H1 (cell line): ENCODE results near the gene ENO4. TPM values are rescaled to one million over a fixed set of nuclear protein-coding genes. Genes with fewer than 3 reads are reported as not detected.

Experiments
- CTCF ChIA-PET: fragments of 300-600 bp; sonication (Branson Sonifier 250); formaldehyde crosslinking; loops from one replicate; lab custom pipeline; 2021; ENCODE audit not compliant: partially characterized antibody; lab: Charles Lee
- POLR2A ChIA-PET: fragments of 300-600 bp; sonication (Branson Sonifier 250); formaldehyde crosslinking; loops from one replicate; lab custom pipeline; 2021; ENCODE audit warnings: inconsistent platforms; ENCODE audit not compliant: partially characterized antibody; lab: Charles Lee
- DNase-seq, 2 experiments: peaks; one replicate each; pipeline versions ENCODE4 v3.0.0 to v3.0.0-alpha.2; 2010 to 2022; ENCODE audit warnings: low spot score in 2 of 2, low read depth in 1 of 2, mixed read lengths in 1 of 2
- FAIRE-seq: peaks from 2 replicates; lab custom pipeline; 2011; peaks lifted over from hg19 to GRCh38; lab: Jason Lieb, UNC
- H2AFZ ChIP-seq: 2 replicates; pipeline ENCODE4 v1.8.1; 2012; ENCODE audit warnings: low read length, inconsistent platforms
- H2AK5ac ChIP-seq: 2 replicates; pipeline ENCODE4 v1.6.1; 2013; ENCODE audit warnings: low read depth, low read length
- H2BK120ac ChIP-seq: replicated peaks from 2 replicates; pipeline ENCODE3; 2013; ENCODE audit warnings: low read depth, low read length, inconsistent platforms
- H2BK12ac ChIP-seq: 2 replicates; pipeline ENCODE4 v1.6.1; 2013; ENCODE audit warnings: low read depth, low read length
- H2BK15ac ChIP-seq: 2 replicates; pipeline ENCODE4 v1.6.1; 2013; ENCODE audit warnings: low read length
- H2BK20ac ChIP-seq: 2 replicates; pipeline ENCODE4 v1.6.1; 2013; ENCODE audit warnings: low read length
- H2BK5ac ChIP-seq: 2 replicates; pipeline ENCODE4 v1.6.1; 2013; ENCODE audit warnings: low read depth, low read length
- H3K14ac ChIP-seq: 2 replicates; pipeline ENCODE4 v1.6.1; 2013; ENCODE audit warnings: inconsistent platforms; ENCODE audit not compliant: insufficient read length
- H3K18ac ChIP-seq: 2 replicates; pipeline ENCODE4 v1.6.1; 2013; ENCODE audit warnings: low read length; ENCODE audit errors: extremely low read depth
- H3K23ac ChIP-seq: 2 replicates; pipeline ENCODE4 v1.6.1; 2013; ENCODE audit warnings: inconsistent platforms; ENCODE audit not compliant: insufficient read length
- H3K23me2 ChIP-seq: 2 replicates; pipeline ENCODE4 v1.6.1; 2013; ENCODE audit warnings: low read depth, low read length
- H3K27ac ChIP-seq: 2 replicates; pipeline ENCODE4 v1.6.1; 2011; ENCODE audit warnings: low read depth, low read length, inconsistent platforms
- H3K27me3 ChIP-seq, 4 experiments: replicated peaks in 1 of 4; 1 replicate in 1 of 4; 2 replicates in 3 of 4; pipeline versions ENCODE4 v1.6.1 to v1.8.1; 2011 to 2013; ENCODE audit warnings: low read length in 3 of 4, mild to moderate bottlenecking in 3 of 4, inconsistent platforms in 2 of 4, mixed read lengths in 2 of 4, moderate library complexity in 1 of 4; ENCODE audit not compliant: control insufficient read depth in 3 of 4, insufficient read depth in 3 of 4; ENCODE audit errors: extremely low read depth in 1 of 4
- H3K36me3 ChIP-seq, 4 experiments: 2 replicates each; pipeline versions ENCODE4 v1.6.1 to v1.8.1; 2011 to 2013; ENCODE audit warnings: mild to moderate bottlenecking in 4 of 4, low read length in 3 of 4, moderate library complexity in 2 of 4, control low read depth in 1 of 4, inconsistent platforms in 1 of 4; ENCODE audit not compliant: insufficient read depth in 4 of 4, control insufficient read depth in 2 of 4
- H3K4ac ChIP-seq: replicated peaks from 2 replicates; pipeline ENCODE3; 2013; ENCODE audit warnings: low read length, low read depth, mixed read lengths, inconsistent platforms; ENCODE audit not compliant: insufficient read length
- H3K4me1 ChIP-seq, 4 experiments: replicated peaks in 1 of 4; 1 replicate in 1 of 4; 2 replicates in 3 of 4; pipeline versions ENCODE4 v1.6.1 to v1.8.1; 2011 to 2013; ENCODE audit warnings: low read length in 3 of 4, inconsistent platforms in 2 of 4, mixed read lengths in 1 of 4; ENCODE audit not compliant: insufficient read depth in 4 of 4, control insufficient read depth in 3 of 4
- H3K4me2 ChIP-seq, 2 experiments: 2 replicates each; pipeline versions ENCODE4 v1.6.1 to v1.8.1; 2011 to 2013; ENCODE audit warnings: low read depth in 2 of 2, low read length in 2 of 2, control low read depth in 1 of 2, inconsistent platforms in 1 of 2, mild to moderate bottlenecking in 1 of 2; ENCODE audit not compliant: insufficient read depth in 1 of 2
- H3K4me3 ChIP-seq, 4 experiments: fragments of 200-600, 300-600 bp in 1 of 4; sonication (generic), shearing (Covaris generic), sonication (Bioruptor Twin) in 1 of 4; 2 replicates each; pipeline versions ENCODE4 v1.5.1 to v1.8.1; 2011 to 2016; ENCODE audit warnings: low read length in 4 of 4, low read depth in 3 of 4, control low read depth in 2 of 4, inconsistent platforms in 2 of 4, mild to moderate bottlenecking in 2 of 4, mixed read lengths in 1 of 4, moderate library complexity in 1 of 4; ENCODE audit not compliant: insufficient read depth in 2 of 4; ENCODE audit errors: extremely low read depth in 1 of 4
- H3K56ac ChIP-seq: replicated peaks from 2 replicates; pipeline ENCODE3; 2013; ENCODE audit warnings: low read depth, mild to moderate bottlenecking, mixed read lengths, low read length, inconsistent platforms; ENCODE audit not compliant: insufficient read length
- H3K79me1 ChIP-seq: 2 replicates; pipeline ENCODE4 v1.6.1; 2013; ENCODE audit warnings: low read depth, low read length, control low read depth
- H3K79me2 ChIP-seq, 2 experiments: 2 replicates each; pipeline versions ENCODE4 v1.6.1 to v1.8.1; 2012 to 2013; ENCODE audit warnings: low read length in 2 of 2, mild to moderate bottlenecking in 2 of 2, inconsistent platforms in 1 of 2; ENCODE audit not compliant: insufficient read depth in 2 of 2, control insufficient read depth in 1 of 2
- H3K9ac ChIP-seq, 4 experiments: replicated peaks in 1 of 4; 1 replicate in 1 of 4; 2 replicates in 3 of 4; pipeline versions ENCODE4 v1.6.1 to v1.8.1; 2011 to 2013; ENCODE audit warnings: low read depth in 3 of 4, low read length in 3 of 4, control low read depth in 2 of 4, mild to moderate bottlenecking in 2 of 4, moderate library complexity in 2 of 4, inconsistent platforms in 1 of 4; ENCODE audit errors: extremely low read depth in 1 of 4
- H3K9me3 ChIP-seq, 2 experiments: 2 replicates each; pipeline versions ENCODE4 v1.6.1 to v1.8.1; 2012 to 2013; ENCODE audit warnings: mild to moderate bottlenecking in 2 of 2, moderate library complexity in 2 of 2, control low read depth in 1 of 2, inconsistent platforms in 1 of 2, low read depth in 1 of 2, low read length in 1 of 2, mixed read lengths in 1 of 2; ENCODE audit not compliant: insufficient read depth in 2 of 2
- H4K20me1 ChIP-seq, 2 experiments: replicated peaks in 1 of 2; 2 replicates each; pipeline versions ENCODE3 to v1.8.1; 2011 to 2013; ENCODE audit warnings: inconsistent platforms in 2 of 2, low read length in 2 of 2, mild to moderate bottlenecking in 1 of 2; ENCODE audit not compliant: insufficient read depth in 2 of 2, control insufficient read depth in 1 of 2
- H4K5ac ChIP-seq: 2 replicates; pipeline ENCODE4 v1.6.1; 2013; ENCODE audit warnings: low read length, low read depth, mixed read lengths, inconsistent platforms; ENCODE audit not compliant: insufficient read length
- H4K8ac ChIP-seq: 2 replicates; pipeline ENCODE4 v1.8.0; 2013; ENCODE audit warnings: mild to moderate bottlenecking, moderate library complexity, low read length, inconsistent platforms; ENCODE audit not compliant: insufficient read depth; ENCODE audit errors: extremely low read depth
- H4K91ac ChIP-seq: replicated peaks from 2 replicates; pipeline ENCODE3; 2013; ENCODE audit warnings: low read length, mixed read lengths, inconsistent platforms; ENCODE audit not compliant: insufficient read length
- ATF3 ChIP-seq: IDR thresholded peaks from 2 replicates; pipeline ENCODE4 v1.6.1; 2011; ENCODE audit warnings: low read depth, mild to moderate bottlenecking, low read length; ENCODE audit not compliant: insufficient read depth
- BACH1 ChIP-seq: IDR thresholded peaks from 2 replicates; pipeline ENCODE4 v1.6.1; 2012; ENCODE audit warnings: low read length, improper control_type of control experiment
- BRCA1 ChIP-seq: IDR thresholded peaks from 2 replicates; pipeline ENCODE4 v1.6.1; 2012; ENCODE audit warnings: low read depth, low read length, improper control_type of control experiment
- CTBP2 ChIP-seq: IDR thresholded peaks from 2 replicates; pipeline ENCODE4 v1.7.0; 2011; ENCODE audit warnings: borderline replicate concordance, mild to moderate bottlenecking, moderate library complexity, mixed read lengths, low read length; ENCODE audit not compliant: insufficient read depth, insufficient read length
- EZH2 ChIP-seq: fragments of 200-600 bp; sonication (generic); IDR thresholded peaks from 2 replicates; pipeline ENCODE4 v1.7.1; 2012; ENCODE audit warnings: low read depth, mild to moderate bottlenecking, moderate library complexity, low read length, inconsistent platforms; ENCODE audit not compliant: severe bottlenecking
- FOSL1 ChIP-seq: IDR thresholded peaks from 2 replicates; pipeline ENCODE4 v1.6.1; 2011; ENCODE audit warnings: mild to moderate bottlenecking, low read depth, low read length, moderate library complexity; ENCODE audit not compliant: insufficient read depth
- HDAC6 ChIP-seq: IDR thresholded peaks from one replicate; pipeline ENCODE4 v1.7.1; 2012; ENCODE audit warnings: low read depth, mild to moderate bottlenecking, inconsistent platforms, low read length, moderate library complexity
- NRF1 ChIP-seq: IDR thresholded peaks from 2 replicates; pipeline ENCODE4 v1.6.1; 2011; ENCODE audit warnings: mild to moderate bottlenecking, low read depth, low read length, improper control_type of control experiment
- POU5F1 ChIP-seq: IDR thresholded peaks from 2 replicates; pipeline ENCODE4 v1.6.1; 2011; ENCODE audit warnings: low read depth, mild to moderate bottlenecking, low read length, moderate library complexity
- RAD21 ChIP-seq, 2 experiments: IDR thresholded peaks in 1 of 2; conservative IDR thresholded peaks in 1 of 2; 2 replicates each; pipeline ENCODE4 v1.6.1; 2011; ENCODE audit warnings: low read depth in 2 of 2, low read length in 2 of 2, improper control_type of control experiment in 1 of 2, inconsistent platforms in 1 of 2, mild to moderate bottlenecking in 1 of 2, moderate library complexity in 1 of 2
- RNF2 ChIP-seq: fragments of 200-900, 300-1000 bp; sonication (generic); IDR thresholded peaks from 2 replicates; pipeline ENCODE4 v1.7.1; 2016; ENCODE audit warnings: borderline replicate concordance, low read depth, mild to moderate bottlenecking, antibody characterized with exemption, low read length; ENCODE audit not compliant: poor library complexity, severe bottlenecking; ENCODE audit errors: missing control alignments
- SP1 ChIP-seq: IDR thresholded peaks from 2 replicates; pipeline ENCODE4 v1.6.1; 2011; ENCODE audit warnings: low read depth, low read length
- TAF1 ChIP-seq: IDR thresholded peaks from 2 replicates; pipeline ENCODE4 v1.6.1; 2011; ENCODE audit warnings: mild to moderate bottlenecking, low read depth, low read length
- WGBS, 2 experiments: shearing (Covaris generic) in 1 of 2; methylation state at CpG; one replicate each; pipeline versions ENCODE4 v1.1.6 to v1.1.7; 2013 to 2015; ENCODE audit warnings: low lambda C conversion rate in 2 of 2, mixed read lengths in 2 of 2, inconsistent platforms in 1 of 2, low coverage in 1 of 2, missing lambda C conversion rate in 1 of 2; ENCODE audit not compliant: insufficient replicate concordance in 2 of 2, insufficient coverage in 1 of 2, insufficient read length in 1 of 2; ENCODE audit errors: extremely low coverage in 1 of 2, missing lambda C conversion rate in 1 of 2; 5-methylcytosine and 5-hydroxymethylcytosine counted together
- polyA plus RNA-seq, 7 experiments: library from polyadenylated mRNA; depleted of rRNA in 3 of 7; stranded (reverse) in 5 of 7; unstranded in 2 of 7; fragments of >200 nt in 5 of 7; fragments of 200-250 nt in 2 of 7; gene quantifications; 1 replicate in 5 of 7; 2 replicates in 1 of 7; 4 replicates in 1 of 7; pipeline versions ENCODE4 v1.2.1 to v1.2.3, GENCODE V29; 2011 to 2013; ENCODE audit warnings: missing spikeins in 2 of 7, mixed read lengths in 2 of 7
- total RNA-seq: library from RNA; stranded (reverse); fragmentation: NEBNext Ultra II Directional; extraction: Animal tissue kit (Norgen Biotek cat#: 25700); gene quantifications from 2 replicates; pipeline ENCODE4 v1.2.1, GENCODE V29; 2021

The ENO4 gene
- total and polyA plus RNA-seq, 2 of the 8 experiments (the other 6 are each of a cell fraction or from before 2014, with no cell fraction given), result 0.77 TPM; not detected in 1

GRCh38 chr10:116853701-116854100 is 4.4 kb downstream of the ENO4 start:
- Histone ChIP-seq H4K91ac (no peak overlapping the region), H3K18ac (no peak overlapping the region), H3K9ac (no peak overlapping the region), H2BK12ac (no peak overlapping the region; the same call in 1 of the 2 replicates), H3K4ac (no peak overlapping the region), H3K27me3 (peaks cover 0 to 11% (median 2%) of the 10 kb centered on the region in 4 experiments; a peak in 2 of 7 replicates), H3K9me3 (no peaks in the 10 kb centered on the region), H2BK15ac (no peak overlapping the region), H4K8ac (no peak overlapping the region), H2BK5ac (no peak overlapping the region), H3K56ac (no peak overlapping the region), H3K36me3 (no peaks in the 10 kb centered on the region), H2AK5ac (no peak overlapping the region), H3K4me2 (no peak overlapping the region), H3K79me1 (no peaks in the 10 kb centered on the region), H4K5ac (no peak overlapping the region), H3K27ac (no peak overlapping the region), H3K14ac (no peak overlapping the region), H2AFZ (no peak overlapping the region), H4K20me1 (no peaks in the 10 kb centered on the region), H3K23ac (no peak overlapping the region), H3K23me2 (peaks cover 13% of the 10 kb centered on the region), H3K4me3 (no peak overlapping the region), H3K79me2 (no peaks in the 10 kb centered on the region), H2BK120ac (no peak overlapping the region), H3K4me1 (peaks cover 4 to 9% (median 6%) of the 10 kb centered on the region in 4 experiments; a peak in 5 of 7 replicates), H2BK20ac (no peak overlapping the region)
- no peak for DNase-seq
- 90% methylated on average over 4 of the region's 4 CpGs; no CpG with 5 or more reads in 1 of the 2 experiments for WGBS, 2 experiments
- ChIA-PET CTCF (interaction anchor here (0.6 to 1.5 kb wide), 2 partner anchors 121 to 226 kb away, joined by 3 read pairs; no protein-coding TSS in a partner anchor), POLR2A (interaction anchor here (1.3 kb wide), 1 partner anchor 17 kb away, joined by 4 read pairs; no protein-coding TSS in a partner anchor)
- no peak for FAIRE-seq
- TF ChIP-seq FOSL1 (no peak), BRCA1 (no peak), ATF3 (no peak), SP1 (no peak), EZH2 (no peak), RNF2 (no peak), BACH1 (no peak), NRF1 (no peak), POU5F1 (no peak), RAD21 (IDR thresholded peaks at IDR 0.05 in 1 of 2, conservative IDR thresholded peaks at IDR 0.05 in 1 of 2; ENCODE audit: low read depth in 2 of 2, low read length in 2 of 2) (no peak), TAF1 (no peak), CTBP2 (no peak), HDAC6 (no peak)
